GM12878 (cell line): ENCODE measurements around the gene H2AZ1. TPM values are rescaled to one million over a fixed set of nuclear protein-coding genes. Genes with fewer than 3 reads are reported as not detected.

Source experiments
- ATAC-seq: fragments of 200-7000 bp; cut with Tn5 transposase; 3 replicates; pipeline ENCODE4 v1.9.1; 2020; ENCODE audit warnings: mild to moderate bottlenecking, moderate library complexity
- BruUV-seq: library from RNA; stranded (reverse); fragments of 400-500 nt; replicated peaks from 2 replicates; lab custom pipeline; 2021; lab: Mats Ljungman, UMichigan
- CTCF ChIA-PET: fragments of 300-600 bp; sonication (Branson Sonifier 250); formaldehyde crosslinking; extraction: SDS; loops from one replicate; lab custom pipeline; 2021; ENCODE audit warnings: inconsistent platforms; lab: Yijun Ruan, JAX
- POLR2A ChIA-PET: fragments of 350-600 bp; formaldehyde crosslinking; extraction: SDS; loops from one replicate; lab custom pipeline; 2021; ENCODE audit warnings: inconsistent platforms; lab: Charles Lee
- RAD21 ChIA-PET: fragments of 300-600 bp; sonication (Branson Sonifier 250); formaldehyde crosslinking; loops from one replicate; lab custom pipeline; 2023; ENCODE audit warnings: antibody characterized with exemption; ENCODE audit not compliant: unreplicated experiment; lab: Charles Lee
- SMC1A ChIA-PET: fragments of 300-600 bp; sonication (Branson Sonifier 250); formaldehyde crosslinking; loops from one replicate; lab custom pipeline; 2023; ENCODE audit not compliant: unreplicated experiment, uncharacterized antibody; lab: Charles Lee
- DNase-seq: peaks from one replicate; pipeline ENCODE4 v3.0.0-alpha.2; 2011; ENCODE audit warnings: low read depth, low spot score
- FAIRE-seq: peaks from 3 replicates; lab custom pipeline; 2011; peaks lifted over from hg19 to GRCh38; lab: Jason Lieb, UNC
- H2AFZ ChIP-seq: 2 replicates; pipeline ENCODE4 v1.6.0; 2011; ENCODE audit warnings: low read depth, low read length, control low read depth; ENCODE audit not compliant: control insufficient read depth
- H3K27ac ChIP-seq: 2 replicates; pipeline ENCODE4 v1.5.1; 2011; ENCODE audit warnings: control low read depth; ENCODE audit not compliant: control insufficient read depth, insufficient read depth
- H3K27me3 ChIP-seq, 2 experiments: replicated peaks in 1 of 2; 2 replicates each; pipeline versions ENCODE4 v1.6.0 to v1.6.1; 2011; ENCODE audit warnings: low read length in 1 of 2; ENCODE audit not compliant: control insufficient read depth in 2 of 2, insufficient read depth in 2 of 2
- H3K36me3 ChIP-seq, 2 experiments: 2 replicates each; pipeline ENCODE4 v1.5.1; 2011; ENCODE audit warnings: low read length in 1 of 2; ENCODE audit not compliant: control insufficient read depth in 2 of 2, insufficient read depth in 2 of 2
- H3K4me1 ChIP-seq: 2 replicates; pipeline ENCODE4 v1.6.1; 2011; ENCODE audit warnings: mild to moderate bottlenecking, low read length, moderate library complexity, mixed read lengths; ENCODE audit not compliant: control insufficient read depth, insufficient read depth
- H3K4me2 ChIP-seq: 2 replicates; pipeline ENCODE4 v1.6.0; 2011; ENCODE audit warnings: control low read depth; ENCODE audit not compliant: control insufficient read depth, insufficient read depth
- H3K4me3 ChIP-seq: fragments of 200-600 bp; sonication (generic); 2 replicates; pipeline ENCODE4 v1.5.1; 2016
- H3K79me2 ChIP-seq: 2 replicates; pipeline ENCODE4 v1.6.0; 2011; ENCODE audit warnings: low read length; ENCODE audit not compliant: control insufficient read depth, insufficient read depth
- H3K9ac ChIP-seq: 2 replicates; pipeline ENCODE4 v1.8.0; 2011; ENCODE audit warnings: low read length, control low read depth, mixed read lengths; ENCODE audit not compliant: control insufficient read depth, insufficient read depth
- H3K9me3 ChIP-seq: replicated peaks from 3 replicates; pipeline ENCODE4 v1.5.1; 2011; ENCODE audit warnings: mild to moderate bottlenecking, low read length; ENCODE audit not compliant: control insufficient read depth, insufficient read depth
- H4K20me1 ChIP-seq: 2 replicates; pipeline ENCODE4 v1.6.0; 2011; ENCODE audit not compliant: control insufficient read depth, insufficient read depth
- BCL11A ChIP-seq: IDR thresholded peaks from 2 replicates; pipeline ENCODE4 v1.6.1; 2011; ENCODE audit warnings: low read depth, low read length
- BCLAF1 ChIP-seq: fragments of 450-650 bp; IDR thresholded peaks from 2 replicates; pipeline ENCODE4 v1.6.1; 2017; ENCODE audit warnings: antibody characterized with exemption, mild to moderate bottlenecking, moderate library complexity
- FOS ChIP-seq: IDR thresholded peaks from 3 replicates; pipeline ENCODE4 v1.6.1; 2011; ENCODE audit warnings: borderline replicate concordance; ENCODE audit not compliant: insufficient read length; ENCODE audit errors: extremely low read depth
- MYC ChIP-seq: IDR thresholded peaks from 2 replicates; pipeline ENCODE4 v1.6.1; 2011; ENCODE audit warnings: mild to moderate bottlenecking, low read length, moderate library complexity, inconsistent platforms; ENCODE audit not compliant: insufficient read depth, insufficient replicate concordance, insufficient read length, severe bottlenecking
- NFIC ChIP-seq: IDR thresholded peaks from 2 replicates; pipeline ENCODE4 v1.6.1; 2012; ENCODE audit warnings: low read depth, mild to moderate bottlenecking, inconsistent platforms, low read length, moderate library complexity
- POLR2AphosphoS5 ChIP-seq: IDR thresholded peaks from 2 replicates; pipeline ENCODE4 v1.6.1; 2011; ENCODE audit warnings: mild to moderate bottlenecking, low read length, inconsistent platforms
- SP1 ChIP-seq: IDR thresholded peaks from one replicate; pipeline ENCODE4 v1.6.1; 2011; ENCODE audit warnings: low read depth, low read length
- ZNF274 ChIP-seq: IDR thresholded peaks from one replicate; pipeline ENCODE4 v1.8.0; 2011; ENCODE audit not compliant: insufficient read length, insufficient read depth
- WGBS: methylation state at CpG from one replicate; pipeline ENCODE4 v1.1.6; 2016; ENCODE audit warnings: low lambda C conversion rate; ENCODE audit not compliant: insufficient replicate concordance, insufficient coverage; ENCODE audit errors: missing lambda C conversion rate; 5-methylcytosine and 5-hydroxymethylcytosine counted together
- in situ Hi-C: fragments of 300-500 bp; cut with MboI; formaldehyde crosslinking; loops from 9 replicates; pipeline ENCODE4 v1.14.3; 2018; ENCODE audit warnings: mixed read lengths
- intact Hi-C: fragments of 100-400 bp; cut with micrococcal nuclease; formaldehyde crosslinking; loops from one replicate; pipeline ENCODE4 v1.14.2; 2022; ENCODE audit not compliant: unreplicated experiment
- polyA plus RNA-seq, 11 experiments: library from polyadenylated mRNA; depleted of rRNA in 4 of 11; unstranded in 6 of 11; stranded (reverse) in 5 of 11; fragments of >200 nt; fragmentation: Nextera tagmentation in 4 of 11; fragmentation: Illumina TruSeq in 1 of 11; extraction: Ambion mirVana in 4 of 11; extraction: Trizol in 1 of 11; gene quantifications; 1 replicate in 1 of 11; 2 replicates in 10 of 11; pipeline versions ENCODE4 v1.2.1 to v1.2.3, GENCODE V29; 2011 to 2016; ENCODE audit warnings: inconsistent platforms in 2 of 11, missing spikeins in 2 of 11, low read depth in 1 of 11
- total RNA-seq, 4 experiments: library from RNA; depleted of rRNA in 3 of 4; stranded (reverse); fragments of >200 nt in 3 of 4; fragmentation: Illumina TruSeq in 1 of 4; extraction: Trizol in 1 of 4; gene quantifications; 2 replicates each; pipeline versions ENCODE4 v1.2.1 to v1.2.3, GENCODE V29; 2013 to 2021
- TF ChIP-seq, protein P1 (sequence below): IDR thresholded peaks from 2 replicates; pipeline ENCODE4 v1.6.1; 2012; ENCODE audit warnings: improper control_type of control experiment, low read depth, low read length; ENCODE audit not compliant: insufficient replicate concordance
- TF ChIP-seq, protein P2 (sequence below): IDR thresholded peaks from 2 replicates; pipeline ENCODE4 v1.6.1; 2012; ENCODE audit warnings: low read depth, low read length, improper control_type of control experiment

The H2AZ1 gene
- total and polyA plus RNA-seq, 10 of the 15 experiments (the other 5 are each of a cell fraction or from before 2014, with no cell fraction given): 652 to 4,800 (median 898) TPM

GRCh38 chr4:99946356-99947189, 3.5 kb downstream of the H2AZ1 start, which contains the start of gene DNAJB14:
Gene DNAJB14, minus strand, starts transcription at chr4:99946618. Its CDS starts 47 bp downstream, at chr4:99946571.
- peak; percentile 65 for ATAC-seq
- H3K79me2 ChIP-seq: peaks cover 82% of the 10 kb centered on the region
- no peaks in the 10 kb centered on the region for H4K20me1 ChIP-seq
- ChIA-PET POLR2A (interaction anchor here (0.6 to 5.1 kb wide), 13 partner anchors 25 to 951 kb away, joined by 3 to 27 read pairs (median 5); partner anchors contain the start of genes DAPP1, LAMTOR3, METAP1 and TRMT10A), RAD21 (interaction anchor here (0.7 to 6.2 kb wide), 12 partner anchors 11 to 383 kb away, joined by 3 to 95 read pairs (median 6); partner anchors contain the start of genes DAPP1, LAMTOR3 and TRMT10A), SMC1A (interaction anchor here (0.9 to 4.6 kb wide), 21 partner anchors 20 to 382 kb away, joined by 3 to 42 read pairs (median 6); partner anchors contain the start of genes DAPP1, LAMTOR3 and TRMT10A), CTCF (interaction anchor here (0.9 to 5.0 kb wide), 11 partner anchors 12 to 147 kb away, joined by 3 to 106 read pairs (median 4); partner anchors contain the start of genes DAPP1 and LAMTOR3)
- peak within 1 kb of the TSS; percentile 73 for H2AFZ ChIP-seq
- no peaks in the 10 kb centered on the region; the same call in 2 of the 3 replicates for H3K9me3 ChIP-seq
- peak within 1 kb of the TSS; percentile 80 for H3K4me2 ChIP-seq
- peaks cover 12% of the 10 kb centered on the region; the same call in 1 of the 2 replicates for H3K4me1 ChIP-seq
- H3K36me3 ChIP-seq: peaks cover 0 to 7% of the 10 kb centered on the region in 2 experiments; a peak in 1 of 4 replicates
- BruUV-seq: no TSS peak
- in situ Hi-C loops: loop anchor here (5.0 to 25.0 kb wide), 3 partner anchors 124 to 859 kb away; partner anchors contain the start of genes ADH5 and TRMT10A
- FAIRE-seq: peak; percentile 38
- intact Hi-C loops: loop anchor here (5.0 kb wide), 1 partner anchor 1019 kb away; the partner anchor contains the start of gene EIF4E
- H3K4me3 ChIP-seq: peak within 1 kb of the TSS; percentile 90
- peak within 1 kb of the TSS; percentile 73 for H3K27ac ChIP-seq
- WGBS: 2% methylated on average over 70 of the region's 87 CpGs
- DNase-seq: no peak
- no peaks in the 10 kb centered on the region for H3K27me3 ChIP-seq
- H3K9ac ChIP-seq: peak within 1 kb of the TSS; percentile 77
- TF ChIP-seq, protein P1, sequence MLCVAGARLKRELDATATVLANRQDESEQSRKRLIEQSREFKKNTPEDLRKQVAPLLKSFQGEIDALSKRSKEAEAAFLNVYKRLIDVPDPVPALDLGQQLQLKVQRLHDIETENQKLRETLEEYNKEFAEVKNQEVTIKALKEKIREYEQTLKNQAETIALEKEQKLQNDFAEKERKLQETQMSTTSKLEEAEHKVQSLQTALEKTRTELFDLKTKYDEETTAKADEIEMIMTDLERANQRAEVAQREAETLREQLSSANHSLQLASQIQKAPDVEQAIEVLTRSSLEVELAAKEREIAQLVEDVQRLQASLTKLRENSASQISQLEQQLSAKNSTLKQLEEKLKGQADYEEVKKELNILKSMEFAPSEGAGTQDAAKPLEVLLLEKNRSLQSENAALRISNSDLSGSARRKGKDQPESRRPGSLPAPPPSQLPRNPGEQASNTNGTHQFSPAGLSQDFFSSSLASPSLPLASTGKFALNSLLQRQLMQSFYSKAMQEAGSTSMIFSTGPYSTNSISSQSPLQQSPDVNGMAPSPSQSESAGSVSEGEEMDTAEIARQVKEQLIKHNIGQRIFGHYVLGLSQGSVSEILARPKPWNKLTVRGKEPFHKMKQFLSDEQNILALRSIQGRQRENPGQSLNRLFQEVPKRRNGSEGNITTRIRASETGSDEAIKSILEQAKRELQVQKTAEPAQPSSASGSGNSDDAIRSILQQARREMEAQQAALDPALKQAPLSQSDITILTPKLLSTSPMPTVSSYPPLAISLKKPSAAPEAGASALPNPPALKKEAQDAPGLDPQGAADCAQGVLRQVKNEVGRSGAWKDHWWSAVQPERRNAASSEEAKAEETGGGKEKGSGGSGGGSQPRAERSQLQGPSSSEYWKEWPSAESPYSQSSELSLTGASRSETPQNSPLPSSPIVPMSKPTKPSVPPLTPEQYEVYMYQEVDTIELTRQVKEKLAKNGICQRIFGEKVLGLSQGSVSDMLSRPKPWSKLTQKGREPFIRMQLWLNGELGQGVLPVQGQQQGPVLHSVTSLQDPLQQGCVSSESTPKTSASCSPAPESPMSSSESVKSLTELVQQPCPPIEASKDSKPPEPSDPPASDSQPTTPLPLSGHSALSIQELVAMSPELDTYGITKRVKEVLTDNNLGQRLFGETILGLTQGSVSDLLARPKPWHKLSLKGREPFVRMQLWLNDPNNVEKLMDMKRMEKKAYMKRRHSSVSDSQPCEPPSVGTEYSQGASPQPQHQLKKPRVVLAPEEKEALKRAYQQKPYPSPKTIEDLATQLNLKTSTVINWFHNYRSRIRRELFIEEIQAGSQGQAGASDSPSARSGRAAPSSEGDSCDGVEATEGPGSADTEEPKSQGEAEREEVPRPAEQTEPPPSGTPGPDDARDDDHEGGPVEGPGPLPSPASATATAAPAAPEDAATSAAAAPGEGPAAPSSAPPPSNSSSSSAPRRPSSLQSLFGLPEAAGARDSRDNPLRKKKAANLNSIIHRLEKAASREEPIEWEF: no peak
- TF ChIP-seq ZNF274 (no peak), BCLAF1 (peak; percentile 66; the same call in 1 of the 2 replicates), SP1 (no peak), FOS (no peak), POLR2AphosphoS5 (peak; percentile 76), MYC (no peak), NFIC (no peak), BCL11A (peak; percentile 5; the same call in 1 of the 2 replicates)
- TF ChIP-seq, protein P2, sequence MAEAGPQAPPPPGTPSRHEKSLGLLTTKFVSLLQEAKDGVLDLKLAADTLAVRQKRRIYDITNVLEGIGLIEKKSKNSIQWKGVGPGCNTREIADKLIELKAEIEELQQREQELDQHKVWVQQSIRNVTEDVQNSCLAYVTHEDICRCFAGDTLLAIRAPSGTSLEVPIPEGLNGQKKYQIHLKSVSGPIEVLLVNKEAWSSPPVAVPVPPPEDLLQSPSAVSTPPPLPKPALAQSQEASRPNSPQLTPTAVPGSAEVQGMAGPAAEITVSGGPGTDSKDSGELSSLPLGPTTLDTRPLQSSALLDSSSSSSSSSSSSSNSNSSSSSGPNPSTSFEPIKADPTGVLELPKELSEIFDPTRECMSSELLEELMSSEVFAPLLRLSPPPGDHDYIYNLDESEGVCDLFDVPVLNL: no peak
